Measurements from ENCODE around the gene KLRC2.
"Not testable (repeated sequence)": the region's sequence is repeated elsewhere in the genome, so short reads cannot be mapped to it uniquely, and the experiment has no call there.

Gene KLRC2

GRCh38 chr12:10404798-10405197 is 31.0 kb downstream of the KLRC2 start:
- DNase-seq: no peak

DNA sequence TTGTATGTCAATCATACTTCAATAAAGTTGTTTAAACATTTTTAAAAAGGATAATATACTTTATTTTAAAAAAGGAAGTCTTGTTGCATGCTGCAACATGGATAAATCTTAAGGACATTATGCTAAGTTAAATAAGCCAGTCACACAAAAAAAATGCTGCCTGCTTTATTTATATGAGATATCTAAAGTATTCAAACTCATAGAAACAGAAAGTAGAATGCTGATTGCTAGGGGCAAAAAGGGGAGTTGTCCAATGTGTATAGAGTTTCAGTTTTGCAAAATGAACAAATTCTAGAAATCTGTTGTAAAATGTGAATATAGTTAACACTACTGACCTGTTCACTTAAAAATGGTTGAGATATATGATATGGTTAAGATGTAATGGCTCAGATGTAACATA is 35.0 kb downstream of the KLRC2 start:
- no peak for DNase-seq

GRCh38 chr12:10398168-10398567 is 37.6 kb downstream of the KLRC2 start:
- no peak for DNase-seq

GRCh38 chr12:10397296-10397695 is 38.5 kb downstream of the KLRC2 start:
- peak; percentile 37 for DNase-seq

GRCh38 chr12:10396176-10396575 is 39.6 kb downstream of the KLRC2 start:
- DNase-seq: not testable (repeated sequence)

- peak; percentile 95 for DNase-seq
Measured at GRCh38 chr12:10395390-10395998, 40.3 kb downstream of the KLRC2 start.

- not testable (repeated sequence) for DNase-seq
Measured at GRCh38 chr12:10394531-10395152, 41.2 kb downstream of the KLRC2 start.

- DNase-seq: no peak
Measured at GRCh38 chr12:10393291-10393690, 42.5 kb downstream of the KLRC2 start.

DNA sequence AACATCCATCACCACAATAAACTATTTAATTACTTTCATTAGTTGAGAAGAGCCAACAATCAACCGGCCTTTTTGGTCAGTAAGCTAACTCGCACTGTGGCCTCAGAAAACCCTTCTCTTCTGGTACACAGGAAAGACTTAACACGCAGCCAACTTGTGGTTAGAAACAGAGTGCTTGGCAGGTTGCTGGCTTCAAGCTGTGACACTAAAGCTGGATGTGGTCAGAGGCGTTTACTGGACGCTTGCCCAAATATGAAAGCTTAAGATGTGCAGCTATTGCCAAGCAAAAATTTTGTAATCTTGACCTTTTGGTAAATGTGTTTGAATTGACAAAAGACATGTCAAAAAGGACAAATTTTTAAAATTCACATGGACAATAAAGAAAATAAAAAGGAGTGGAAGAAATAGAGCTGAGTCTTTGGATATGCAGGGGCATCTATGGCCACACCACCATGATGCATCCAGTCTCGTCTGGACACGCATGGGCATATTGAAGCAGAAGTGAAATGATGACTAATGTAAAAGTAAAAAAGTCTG is 43.3 kb downstream of the KLRC2 start:
- DNase-seq: peak; percentile 97

DNA sequence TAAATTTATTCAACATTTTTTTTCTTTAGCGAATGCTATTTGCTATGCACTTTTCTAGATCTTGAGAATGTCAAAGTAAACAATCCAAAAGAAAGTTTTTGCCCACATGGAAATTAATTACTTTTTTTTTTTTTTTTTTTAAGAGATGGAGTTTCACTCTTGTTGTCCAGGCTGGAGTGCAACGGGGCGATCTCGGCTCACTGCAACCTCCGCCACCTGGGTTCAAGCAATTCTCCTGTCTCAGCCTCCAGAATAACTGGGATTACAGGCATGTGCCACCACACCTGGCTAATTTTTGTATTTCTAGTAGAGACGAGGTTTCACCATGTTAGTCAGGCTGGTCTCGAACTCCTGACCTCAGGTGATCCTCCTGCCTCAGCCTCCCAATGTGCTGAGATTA is 44.8 kb downstream of the KLRC2 start:
- not testable (repeated sequence) for DNase-seq

- DNase-seq: no peak
Measured at GRCh38 chr12:10389904-10390303, 45.9 kb downstream of the KLRC2 start, which contains the start of gene KLRK1. TSS of gene KLRK1 (minus strand) at chr12:10390041. CDS start at chr12:10388810, 1,231 bp downstream.

DNA sequence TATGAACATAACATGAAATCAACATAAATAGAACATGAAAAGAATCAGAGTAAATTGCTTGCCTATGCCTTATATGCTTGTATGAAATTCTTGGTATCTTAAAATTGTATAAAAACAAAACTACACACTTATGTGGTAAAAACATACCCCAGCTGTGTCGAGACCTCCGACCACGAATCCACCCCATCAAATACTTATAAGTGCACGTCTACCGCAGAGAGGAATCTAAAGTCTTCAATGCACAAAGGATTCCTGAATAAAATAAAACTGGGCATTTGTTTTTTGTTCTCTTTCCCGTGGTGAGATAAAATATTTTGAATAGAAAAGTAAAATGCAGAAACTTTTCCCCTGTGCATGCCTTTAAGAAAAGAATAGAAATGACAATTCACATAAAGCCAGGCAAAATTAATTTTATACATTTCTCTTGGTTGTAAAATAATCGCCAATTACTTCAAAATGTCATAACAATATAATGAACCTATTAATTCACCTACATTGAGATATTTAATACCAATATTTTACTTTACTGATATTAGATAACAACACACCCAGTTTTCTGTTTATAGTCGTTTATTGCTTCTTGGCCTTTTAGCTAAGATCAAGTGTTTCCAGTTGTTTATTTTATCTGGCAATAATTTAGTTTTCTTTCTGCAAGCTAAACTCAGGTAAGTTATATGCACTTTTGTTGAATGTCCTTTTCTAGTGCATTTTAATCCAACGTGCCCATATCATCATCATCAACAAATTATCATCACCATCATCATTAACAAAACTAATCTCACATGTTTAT is 47.0 kb downstream of the KLRC2 start:
- DNase-seq: no peak

GRCh38 chr12:10387498-10387897 is 48.3 kb downstream of the KLRC2 start:
- not testable (repeated sequence) for DNase-seq

- DNase-seq: no peak
Measured at GRCh38 chr12:10386857-10387256, 49.0 kb downstream of the KLRC2 start.

GRCh38 chr12:10385166-10385613 is 50.6 kb downstream of the KLRC2 start:
- no peak for DNase-seq

- DNase-seq: no peak
Measured at GRCh38 chr12:10384191-10384590, 51.6 kb downstream of the KLRC2 start.

GRCh38 chr12:10381928-10382628 is 53.7 kb downstream of the KLRC2 start:
- no peak for DNase-seq

Measured in MV-4-11 (cell line).